Measurements from ENCODE around the gene TBX3.

The TBX3 gene

GRCh38 chr12:114668151-114668885 is 15.7 kb downstream of the TBX3 start:
- DNase-seq (ENCODE audit: low read depth in 2 of 2) = no peak

- DNase-seq (ENCODE audit: low read depth in 2 of 2) = no peak
These were observed 16.3 kb downstream of the TBX3 start for GRCh38 chr12:114667669-114668150.

- DNase-seq (ENCODE audit: low read depth in 2 of 2) = no peak
These were observed 17.0 kb downstream of the TBX3 start for GRCh38 chr12:114666746-114667668.

GRCh38 chr12:114665411-114666260 is 18.3 kb downstream of the TBX3 start:
- DNase-seq (ENCODE audit: low read depth in 2 of 2) = no peak

GRCh38 chr12:114664651-114665320 is 19.2 kb downstream of the TBX3 start:
- no peak for DNase-seq (ENCODE audit: low read depth in 2 of 2)

GRCh38 chr12:114662512-114663177 is 21.3 kb downstream of the TBX3 start:
- DNase-seq (ENCODE audit: low read depth in 2 of 2) = peak in 1 of 2 donors; percentile 12

GRCh38 chr12:114661245-114661644 is 22.7 kb downstream of the TBX3 start:
- no peak for DNase-seq (ENCODE audit: low read depth in 2 of 2)

- DNase-seq (ENCODE audit: low read depth in 2 of 2) = no peak
These were observed 24.9 kb downstream of the TBX3 start for GRCh38 chr12:114659084-114659483.

GRCh38 chr12:114658002-114658441 is 26.0 kb downstream of the TBX3 start:
- no peak for DNase-seq (ENCODE audit: low read depth in 2 of 2)

GRCh38 chr12:114657597-114657920 is 26.4 kb downstream of the TBX3 start:
- DNase-seq (ENCODE audit: low read depth in 2 of 2) = no peak

GRCh38 chr12:114656906-114657596 is 26.9 kb downstream of the TBX3 start:
- DNase-seq (ENCODE audit: low read depth in 2 of 2) = no peak

GRCh38 chr12:114655934-114656749 is 27.8 kb downstream of the TBX3 start:
- DNase-seq (ENCODE audit: low read depth in 2 of 2) = no peak

- no peak for DNase-seq (ENCODE audit: low read depth in 2 of 2)
These were observed 34.4 kb downstream of the TBX3 start for GRCh38 chr12:114649585-114649984.

GRCh38 chr12:114648711-114649110 is 35.3 kb downstream of the TBX3 start:
- DNase-seq (ENCODE audit: low read depth in 2 of 2) = no peak

- DNase-seq (ENCODE audit: low read depth in 2 of 2) = no peak
These were observed 45.1 kb downstream of the TBX3 start for GRCh38 chr12:114638790-114639435.

GRCh38 chr12:114636723-114637480 is 47.1 kb downstream of the TBX3 start:
- DNase-seq (ENCODE audit: low read depth in 2 of 2) = no peak

GRCh38 chr12:114631242-114631641 is 52.7 kb downstream of the TBX3 start:
- DNase-seq (ENCODE audit: low read depth in 2 of 2) = no peak

GRCh38 chr12:114628199-114628598 is 55.8 kb downstream of the TBX3 start:
- no peak for DNase-seq (ENCODE audit: low read depth in 2 of 2)
